HG02623 (cell line): Measurements from ENCODE around the gene KCND2.

Source experiments
- ATAC-seq: cut with Tn5 transposase; IDR thresholded peaks from one replicate; pipeline ENCODE4 v1.9.1; 2021; ENCODE audit warnings: moderate library complexity; ENCODE audit not compliant: unreplicated experiment

The KCND2 gene

GRCh38 chr7:120794106-120794729 is 521.2 kb downstream of the KCND2 start:
- ATAC-seq: no peak

- no peak for ATAC-seq
Observed at GRCh38 chr7:120797026-120797645, 524.2 kb downstream of the KCND2 start.

- ATAC-seq: no peak
Observed at GRCh38 chr7:120799147-120799546, 526.2 kb downstream of the KCND2 start.
